GDM1 (cell line): ENCODE results near the gene C15orf40.
"Not testable (repeated sequence)": the region's sequence is repeated elsewhere in the genome, so short reads cannot be mapped to it uniquely, and the experiment has no call there.

Experiments
- DNase-seq: peaks from one replicate; lab custom pipeline; 2025; lab: John Stamatoyannopoulos, UW

C15orf40 gene

GRCh38 chr15:83011271-83012075 lies at the start of gene C15orf40:
TSS of gene C15orf40 (minus strand) at chr15:83011639. CDS start at chr15:83011607, 32 bp downstream.
- DNase-seq, result peak; percentile 85

- no peak for DNase-seq
Measured at GRCh38 chr15:83057696-83058376, 46.4 kb upstream of the C15orf40 start.

- DNase-seq, result no peak
Measured at GRCh38 chr15:83057002-83057401, 45.6 kb upstream of the C15orf40 start.

GRCh38 chr15:83053151-83053550 lies 41.7 kb upstream of the C15orf40 start:
- no peak for DNase-seq

GRCh38 chr15:83046558-83047127 lies 35.2 kb upstream of the C15orf40 start:
- DNase-seq, result no peak

GRCh38 chr15:83044156-83044555 lies 32.7 kb upstream of the C15orf40 start:
- no peak for DNase-seq

- DNase-seq, result no peak
Measured at GRCh38 chr15:83039206-83039605, 27.8 kb upstream of the C15orf40 start.

GRCh38 chr15:83036253-83036652 lies 24.8 kb upstream of the C15orf40 start:
- no peak for DNase-seq

GRCh38 chr15:83031234-83031633 lies 19.8 kb upstream of the C15orf40 start:
- DNase-seq, result not testable (repeated sequence)

- no peak for DNase-seq
Measured at GRCh38 chr15:83030021-83030420, 18.6 kb upstream of the C15orf40 start.

GRCh38 chr15:83018436-83018835 lies 7.0 kb upstream of the C15orf40 start:
- no peak for DNase-seq

GRCh38 chr15:83016906-83017305 lies 5.5 kb upstream of the C15orf40 start:
- DNase-seq, result no peak

GRCh38 chr15:83015361-83015760 lies 3.9 kb upstream of the C15orf40 start:
- DNase-seq, result no peak

GRCh38 chr15:83014205-83014653 lies 2.8 kb upstream of the C15orf40 start:
- no peak for DNase-seq

- DNase-seq, result no peak
Measured at GRCh38 chr15:83012636-83013035, 1.2 kb upstream of the C15orf40 start.

GRCh38 chr15:83012076-83012426 lies 612 bp upstream of the C15orf40 start:
- DNase-seq, result no peak

- DNase-seq, result peak; percentile 63
Measured at GRCh38 chr15:83010709-83011270, 649 bp downstream of the C15orf40 start.

- DNase-seq, result not testable (repeated sequence)
Measured at GRCh38 chr15:83000672-83001031, 10.8 kb downstream of the C15orf40 start.

- peak; percentile 37 for DNase-seq
Measured at GRCh38 chr15:82999905-83000671, 11.4 kb downstream of the C15orf40 start.

GRCh38 chr15:82999426-82999825 lies 12.0 kb downstream of the C15orf40 start:
- no peak for DNase-seq

GRCh38 chr15:82995938-82996337 lies 15.5 kb downstream of the C15orf40 start:
- no peak for DNase-seq

GRCh38 chr15:82995076-82995475 lies 16.4 kb downstream of the C15orf40 start:
- DNase-seq, result no peak
